Inferior parietal cortex (tissue), 1 donor: ENCODE data around the gene CDH4.

ENCODE experiments used
- DNase-seq: peaks from one replicate; pipeline ENCODE4 v3.0.0-alpha.2; 2016; ENCODE audit errors: extremely low spot score

CDH4 gene

GRCh38 chr20:61954276-61955021 lies 702.4 kb downstream of the CDH4 start:
- no peak for DNase-seq

- DNase-seq: no peak
Measured at GRCh38 chr20:61955668-61956395, 703.8 kb downstream of the CDH4 start.

- no peak for DNase-seq
Measured at GRCh38 chr20:61956396-61957342, 704.6 kb downstream of the CDH4 start.

DNA sequence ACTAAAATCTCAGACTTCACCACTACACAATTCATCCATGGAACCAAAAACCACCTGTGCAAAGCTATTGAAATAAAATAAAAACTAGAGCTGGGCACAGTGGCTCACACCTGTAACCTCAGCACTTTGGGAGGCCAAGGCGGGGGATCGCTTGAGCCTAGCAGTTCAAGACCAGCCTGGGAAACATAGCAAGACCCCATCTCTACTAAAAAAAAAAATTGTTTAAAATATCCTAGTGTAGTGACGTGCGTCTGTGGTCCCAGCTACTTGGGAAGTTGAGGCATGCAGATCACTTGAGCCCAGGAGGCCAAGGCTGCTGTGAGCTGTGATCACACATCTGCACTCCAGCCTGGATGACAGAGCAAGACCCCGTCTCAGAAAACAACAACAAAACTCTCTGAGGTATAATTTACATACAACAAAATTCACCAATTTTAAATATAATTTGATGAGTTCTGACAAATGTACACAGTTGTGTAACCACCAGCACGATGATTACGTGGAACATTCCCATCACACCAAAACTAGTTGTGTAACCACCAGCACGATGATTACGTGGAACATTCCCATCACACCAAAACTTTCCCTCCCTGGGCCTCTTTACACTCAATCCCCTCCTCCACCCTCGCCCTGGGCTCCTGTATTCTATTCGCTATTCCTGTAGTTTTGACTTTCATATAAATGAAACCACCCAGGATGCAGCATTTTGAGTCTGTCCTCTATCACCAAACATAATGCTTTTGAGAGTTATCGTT lies 706.1 kb downstream of the CDH4 start:
- DNase-seq: no peak

DNA sequence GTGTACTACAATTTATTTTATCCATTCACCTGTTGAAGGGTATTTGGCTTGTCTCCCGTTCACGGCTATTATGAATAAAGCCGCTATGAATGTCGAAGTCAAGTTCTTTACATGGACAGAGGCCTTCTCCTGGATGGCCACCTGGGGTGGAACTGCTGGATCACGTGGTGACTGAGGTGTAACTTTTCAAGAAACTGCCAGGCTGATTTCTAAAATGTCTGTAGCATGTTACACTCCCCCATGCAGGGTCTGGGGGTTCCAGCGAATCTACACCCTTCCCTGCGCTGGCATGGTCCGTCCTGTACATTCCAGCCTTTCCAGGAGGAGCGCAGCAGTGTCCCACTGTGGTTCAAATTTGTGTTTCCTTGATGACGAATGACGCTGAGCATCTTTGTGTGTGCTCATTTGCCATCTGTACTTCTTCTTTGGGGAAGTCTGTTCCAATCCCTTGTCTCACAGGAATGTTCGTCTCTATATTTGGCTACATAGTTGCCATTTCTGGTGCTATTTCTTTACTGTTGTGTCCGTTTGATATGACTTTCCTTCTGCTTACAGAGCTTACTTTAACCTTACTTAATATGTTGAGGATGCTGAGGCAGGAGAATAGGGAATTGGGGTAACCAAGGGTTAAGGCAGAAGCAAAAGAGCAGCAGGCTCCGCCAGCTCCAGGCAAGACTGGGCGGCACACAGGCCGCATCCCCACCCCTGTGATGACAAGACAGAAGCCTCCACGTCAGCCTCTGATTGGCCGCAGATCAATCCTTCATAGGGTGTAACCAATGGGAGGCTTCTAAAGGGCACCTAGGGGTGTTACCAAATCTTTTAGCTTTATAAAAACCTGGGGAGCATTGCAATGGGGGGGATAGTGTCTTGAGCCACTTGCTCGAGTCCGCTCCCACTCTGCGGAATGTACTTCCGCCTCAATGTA lies 707.0 kb downstream of the CDH4 start:
- peak; percentile 60 for DNase-seq

DNA sequence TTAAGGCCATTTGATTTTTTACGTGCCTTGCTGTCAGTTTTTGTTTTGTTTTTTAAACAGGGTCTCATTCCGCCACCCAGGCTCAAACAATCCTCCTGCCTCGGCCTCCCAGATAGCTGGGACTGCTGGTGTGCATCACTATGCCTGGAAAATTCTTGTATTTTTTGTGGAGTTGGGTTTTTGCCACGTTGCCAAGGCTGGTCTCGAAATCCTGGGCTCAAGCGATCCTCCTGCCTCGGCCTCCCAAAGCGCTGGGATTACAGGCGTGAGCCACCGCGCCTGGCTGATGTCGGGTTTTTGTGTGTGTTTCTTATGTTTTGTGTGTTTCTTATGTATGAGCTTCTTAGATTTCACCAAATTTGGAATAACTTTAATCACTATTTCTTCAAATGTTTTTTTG lies 708.8 kb downstream of the CDH4 start:
- no peak for DNase-seq

DNA sequence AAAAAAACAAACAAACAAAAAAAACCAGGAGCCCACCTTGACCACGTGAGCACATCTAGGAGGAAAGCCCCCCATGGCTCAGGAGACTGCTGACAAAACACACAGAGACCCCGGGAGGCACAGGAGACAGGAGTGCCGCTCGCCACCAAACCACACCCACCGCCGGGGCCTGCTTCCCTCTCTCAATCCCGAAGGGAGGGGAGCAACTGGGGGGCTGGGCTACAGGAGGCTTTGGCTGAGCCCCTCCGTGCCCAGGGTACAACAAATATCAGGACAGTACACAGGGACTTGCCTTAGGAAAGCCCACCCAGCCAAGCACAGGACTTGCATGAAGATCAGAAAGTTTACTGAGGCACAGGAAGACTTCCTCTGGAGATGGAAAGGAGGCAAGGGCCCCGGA lies 711.1 kb downstream of the CDH4 start:
- DNase-seq: no peak

- no peak for DNase-seq
Measured at GRCh38 chr20:61963885-61964674, 712.0 kb downstream of the CDH4 start.

DNA sequence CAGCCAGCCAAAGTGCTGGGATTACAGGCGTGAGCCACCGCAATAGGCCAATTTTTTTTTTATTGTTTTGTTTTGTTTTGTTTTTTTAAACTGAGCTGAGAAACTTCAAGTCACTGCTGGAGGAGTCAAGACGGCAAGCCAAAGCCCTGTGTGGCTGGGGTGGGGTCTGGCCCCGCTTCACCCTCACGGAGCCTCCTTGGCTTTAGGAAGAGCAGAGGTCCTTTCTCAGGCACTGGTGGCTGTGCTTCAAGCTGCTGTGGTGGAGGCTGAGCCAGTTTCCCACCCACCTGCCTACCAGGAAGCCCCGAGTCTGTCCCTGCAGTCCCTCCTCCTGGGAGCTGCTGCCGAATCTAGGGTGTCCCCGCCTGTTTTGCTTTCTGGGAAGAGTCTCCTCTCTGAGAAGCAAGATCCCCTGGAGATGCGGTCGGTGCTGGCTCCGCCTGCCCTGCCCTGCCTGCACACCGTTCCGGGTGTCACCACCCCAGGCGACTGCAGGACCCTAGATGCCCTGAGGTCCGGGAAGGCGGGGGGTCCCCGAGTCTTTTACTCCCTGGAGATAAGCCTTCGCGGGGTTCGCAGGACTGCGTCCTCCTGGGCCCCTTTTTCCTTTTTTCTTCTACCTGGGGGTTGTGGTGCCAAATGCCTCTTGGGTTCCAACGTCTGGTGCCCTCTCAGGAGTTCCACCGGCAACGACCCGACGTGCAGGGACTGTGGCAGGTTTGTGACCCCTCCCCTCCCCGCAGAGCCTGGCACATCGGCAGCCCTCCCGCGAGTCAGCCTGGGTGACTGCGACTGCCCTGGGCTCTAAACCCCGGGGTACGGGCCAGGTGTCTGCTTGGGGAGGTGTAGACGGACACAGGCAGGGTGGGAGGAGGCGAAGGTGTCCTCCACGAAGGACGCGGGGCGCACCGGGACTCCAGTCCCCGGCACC lies 712.9 kb downstream of the CDH4 start:
- DNase-seq: no peak

DNA sequence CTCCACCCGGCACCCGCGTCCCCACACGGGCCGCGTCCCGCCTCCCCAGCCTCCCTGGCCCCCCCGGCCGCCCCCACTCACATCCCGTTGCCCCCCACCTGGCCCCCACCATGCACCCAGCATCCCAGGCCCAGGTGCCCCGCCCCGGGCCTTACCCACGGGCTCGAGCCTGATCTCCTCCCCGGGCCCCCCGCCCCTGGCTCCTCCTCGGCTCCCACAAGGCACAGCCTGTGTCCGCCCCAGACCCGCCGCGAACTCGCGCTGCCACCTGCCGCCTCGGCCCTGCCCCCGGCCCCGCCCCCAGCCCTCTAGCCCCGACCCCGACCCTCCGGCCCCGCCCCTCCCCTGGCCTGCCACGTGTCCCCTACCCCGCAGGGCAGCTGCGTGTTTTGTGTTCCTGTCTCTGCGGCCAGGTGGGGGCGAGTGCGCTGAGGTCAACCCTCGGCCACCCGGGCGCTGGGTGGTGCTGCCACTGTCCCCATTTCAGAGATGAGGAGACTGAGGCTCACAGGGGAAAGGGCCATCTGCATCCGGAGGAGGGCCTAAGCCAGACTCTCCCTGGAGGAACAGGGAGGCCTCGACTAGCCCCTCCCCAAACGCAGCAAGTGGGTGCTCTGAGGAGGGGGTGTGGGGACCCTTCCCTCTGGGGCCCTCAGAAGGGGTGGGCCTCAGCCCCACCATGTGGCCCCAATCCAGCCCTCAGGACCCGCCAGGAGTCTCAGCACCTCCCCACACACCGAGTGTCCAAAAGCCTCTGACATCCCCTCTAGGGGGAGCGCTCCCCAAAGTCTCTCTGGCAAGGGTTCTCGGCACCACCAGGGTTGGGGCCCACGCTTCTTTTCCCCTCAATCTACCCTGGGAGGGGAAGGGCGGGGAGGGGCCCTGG lies 713.8 kb downstream of the CDH4 start:
- DNase-seq: no peak

DNA sequence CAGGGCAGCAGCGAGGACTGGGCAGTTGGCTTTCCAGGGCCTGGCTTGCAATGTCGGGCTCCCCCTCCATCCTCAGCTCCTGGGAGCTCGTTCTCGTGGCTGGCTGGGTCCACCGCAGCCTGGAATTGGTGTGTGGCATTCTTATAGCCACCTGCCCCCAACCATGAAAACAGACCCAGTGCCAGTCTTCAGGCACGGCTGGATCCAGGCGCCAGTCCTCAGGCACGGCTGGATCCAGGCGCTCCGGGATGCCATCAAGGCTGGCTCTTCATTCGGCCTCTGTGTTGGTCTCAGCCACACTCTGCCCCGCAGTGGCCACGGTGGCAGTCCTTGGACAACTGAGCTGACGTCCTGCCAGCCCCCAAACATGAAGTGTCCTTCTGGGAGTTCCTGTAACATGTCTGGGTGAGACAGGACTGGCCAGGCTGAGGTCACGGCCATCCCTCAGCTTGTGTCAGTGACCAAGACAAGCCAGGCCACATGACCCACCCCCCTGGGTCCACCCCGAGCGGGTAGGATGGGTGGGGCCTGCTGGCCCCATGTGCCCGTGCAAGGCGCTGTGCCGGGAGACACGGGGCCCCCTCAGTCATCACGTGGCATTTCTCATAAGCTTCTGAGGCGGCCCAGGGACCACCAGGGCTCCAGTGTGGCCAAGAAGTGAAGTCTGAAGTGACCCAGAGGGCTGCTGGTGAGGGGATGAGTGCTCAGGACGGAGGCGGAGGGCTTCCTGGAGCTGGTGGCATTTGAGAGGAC lies 714.6 kb downstream of the CDH4 start:
- no peak for DNase-seq

GRCh38 chr20:61967300-61967699 lies 715.2 kb downstream of the CDH4 start:
- no peak for DNase-seq

- DNase-seq: no peak
Measured at GRCh38 chr20:61968036-61968810, 716.2 kb downstream of the CDH4 start.

- no peak for DNase-seq
Measured at GRCh38 chr20:61968932-61969331, 716.9 kb downstream of the CDH4 start.

DNA sequence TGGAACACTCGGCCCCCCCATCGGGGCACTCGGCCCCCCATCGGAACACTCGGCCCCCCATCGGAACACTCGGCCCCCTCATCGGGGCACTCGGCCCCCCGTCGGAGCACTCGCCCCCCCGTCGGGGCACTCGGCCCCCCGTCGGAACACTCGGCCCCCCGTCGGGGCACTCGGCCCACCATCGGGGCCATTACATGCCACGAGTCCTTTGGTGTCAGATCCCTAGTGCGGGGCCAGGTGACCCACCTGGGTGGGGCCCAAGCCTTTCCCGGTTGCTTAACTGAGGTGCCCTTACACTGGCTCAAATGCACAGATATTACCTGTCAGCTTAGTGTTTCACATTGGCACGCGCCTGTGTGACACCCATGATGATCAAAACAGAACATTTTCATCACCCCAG lies 717.7 kb downstream of the CDH4 start:
- DNase-seq: no peak

DNA sequence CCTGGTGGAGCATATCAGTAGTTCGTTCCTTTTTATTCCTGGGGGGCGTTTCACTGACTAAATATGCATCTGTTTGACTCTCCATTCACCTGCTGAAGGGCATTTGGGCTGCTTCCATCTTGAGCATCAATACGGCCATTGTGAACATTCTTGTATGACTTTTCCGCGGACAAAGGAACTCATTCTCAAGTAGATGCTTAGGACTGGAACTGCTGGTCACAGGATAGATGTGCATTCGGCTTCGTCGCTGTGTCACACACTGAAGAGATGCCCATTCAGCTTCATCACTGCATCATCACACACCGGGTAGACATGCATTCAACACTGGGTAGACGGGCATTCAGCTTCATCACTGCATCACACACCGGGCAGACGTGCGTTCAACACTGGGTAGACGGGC lies 718.3 kb downstream of the CDH4 start:
- DNase-seq: peak; percentile 31
